ENCODE data around the gene GALNT9.
"Not testable (repeated sequence)": the region's sequence is repeated elsewhere in the genome, so short reads cannot be mapped to it uniquely, and the experiment has no call there.

Gene GALNT9

DNA sequence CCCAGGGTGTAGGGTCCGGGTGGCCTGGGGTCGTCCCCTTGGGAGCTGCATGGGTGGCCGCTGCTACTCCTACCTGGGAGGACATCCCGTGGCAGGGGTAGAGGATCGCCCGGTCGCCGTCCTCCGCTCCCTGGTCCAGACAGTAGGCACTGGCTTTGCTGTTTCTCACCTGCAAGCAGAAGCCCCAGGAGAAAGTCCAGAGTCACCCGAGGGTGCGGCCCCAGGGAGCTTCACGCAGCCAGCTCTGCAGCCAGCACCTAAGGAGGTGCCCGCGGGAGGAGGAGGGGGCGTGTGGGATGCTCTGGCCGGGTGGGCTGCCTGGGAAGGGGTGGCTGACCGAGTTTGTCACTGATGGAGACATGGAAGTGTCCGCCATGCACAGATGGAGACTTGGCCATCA is 130.3 kb downstream of the GALNT9 start:
- Mint-ChIP-seq H3K4me3 (no peak overlapping the region), H3K27ac (no peak overlapping the region), H3K4me1 (peaks cover 9% of the 10 kb centered on the region), H3K27me3 (ENCODE audit: low read depth, poor library complexity) (peaks cover 42% of the 10 kb centered on the region), H3K36me3 (ENCODE audit: low read depth) (peaks cover 3% of the 10 kb centered on the region), H3K9me3 (peaks cover 3% of the 10 kb centered on the region)
- no peak for DNase-seq
- no peak for TF ChIP-seq CTCF (IDR thresholded peaks at IDR 0.05)

- H3K36me3 Mint-ChIP-seq (ENCODE audit: low read depth): peaks cover 4% of the 10 kb centered on the region
- peaks cover 15% of the 10 kb centered on the region for H3K9me3 Mint-ChIP-seq
- H3K4me1 Mint-ChIP-seq: peaks cover 5% of the 10 kb centered on the region
- H3K4me3 Mint-ChIP-seq: no peak overlapping the region
- H3K27ac Mint-ChIP-seq: no peak overlapping the region
- peaks cover 41% of the 10 kb centered on the region for H3K27me3 Mint-ChIP-seq (ENCODE audit: low read depth, poor library complexity)
- no peak for TF ChIP-seq CTCF (IDR thresholded peaks at IDR 0.05)
- no peak for DNase-seq
Measured at GRCh38 chr12:132197581-132198354, 131.6 kb downstream of the GALNT9 start.

- peaks cover under 1% of the 10 kb centered on the region for H3K4me1 Mint-ChIP-seq
- H3K9me3 Mint-ChIP-seq: peaks cover 15% of the 10 kb centered on the region
- H3K36me3 Mint-ChIP-seq (ENCODE audit: low read depth): peaks cover 4% of the 10 kb centered on the region
- peaks cover 40% of the 10 kb centered on the region for H3K27me3 Mint-ChIP-seq (ENCODE audit: low read depth, poor library complexity)
- no peak overlapping the region for H3K4me3 Mint-ChIP-seq
- TF ChIP-seq CTCF (IDR thresholded peaks at IDR 0.05): no peak
- DNase-seq: no peak
- H3K27ac Mint-ChIP-seq: no peak overlapping the region
Measured at GRCh38 chr12:132196873-132197390, 132.5 kb downstream of the GALNT9 start.

GRCh38 chr12:132196038-132196872 is 133.1 kb downstream of the GALNT9 start:
- Mint-ChIP-seq H3K27me3 (ENCODE audit: low read depth, poor library complexity) (peaks cover 45% of the 10 kb centered on the region), H3K27ac (no peak overlapping the region), H3K4me3 (no peak overlapping the region), H3K4me1 (peaks cover 6% of the 10 kb centered on the region), H3K36me3 (ENCODE audit: low read depth) (peaks cover 4% of the 10 kb centered on the region), H3K9me3 (peaks cover 15% of the 10 kb centered on the region)
- no peak for DNase-seq
- no peak for TF ChIP-seq CTCF (IDR thresholded peaks at IDR 0.05)

GRCh38 chr12:132195242-132195641 is 134.1 kb downstream of the GALNT9 start:
- not testable (repeated sequence) for H3K27ac Mint-ChIP-seq

GRCh38 chr12:132194556-132194955 is 134.8 kb downstream of the GALNT9 start:
- no peak for DNase-seq
- no peak for TF ChIP-seq CTCF (IDR thresholded peaks at IDR 0.05)
- H3K36me3 Mint-ChIP-seq (ENCODE audit: low read depth): peaks cover 4% of the 10 kb centered on the region
- no peak overlapping the region for H3K4me3 Mint-ChIP-seq
- H3K27me3 Mint-ChIP-seq (ENCODE audit: low read depth, poor library complexity): peaks cover 47% of the 10 kb centered on the region
- H3K4me1 Mint-ChIP-seq: peaks cover 20% of the 10 kb centered on the region
- H3K9me3 Mint-ChIP-seq: peaks cover 15% of the 10 kb centered on the region
- H3K27ac Mint-ChIP-seq: no peak overlapping the region

More at GRCh38 chr12:132195242-132195641, 134.1 kb downstream of the GALNT9 start:
- H3K4me3 Mint-ChIP-seq; H3K36me3 Mint-ChIP-seq (ENCODE audit: low read depth); DNase-seq: not testable (repeated sequence)
- Mint-ChIP-seq H3K27me3 (ENCODE audit: low read depth, poor library complexity) (peaks cover 48% of the 10 kb centered on the region), H3K9me3 (peaks cover 15% of the 10 kb centered on the region), H3K4me1 (peaks cover 16% of the 10 kb centered on the region)

Data from nephron progenitor cell (in vitro differentiated cells).